Right kidney (tissue), 1 donor: ENCODE results near the gene GPC6.
A peak's percentile ranks its signal among the peaks of the same experiment; 100 is the strongest.

Source experiments
- DNase-seq: peaks from one replicate; pipeline ENCODE4 v3.0.0-alpha.2; 2016

Gene GPC6

DNA sequence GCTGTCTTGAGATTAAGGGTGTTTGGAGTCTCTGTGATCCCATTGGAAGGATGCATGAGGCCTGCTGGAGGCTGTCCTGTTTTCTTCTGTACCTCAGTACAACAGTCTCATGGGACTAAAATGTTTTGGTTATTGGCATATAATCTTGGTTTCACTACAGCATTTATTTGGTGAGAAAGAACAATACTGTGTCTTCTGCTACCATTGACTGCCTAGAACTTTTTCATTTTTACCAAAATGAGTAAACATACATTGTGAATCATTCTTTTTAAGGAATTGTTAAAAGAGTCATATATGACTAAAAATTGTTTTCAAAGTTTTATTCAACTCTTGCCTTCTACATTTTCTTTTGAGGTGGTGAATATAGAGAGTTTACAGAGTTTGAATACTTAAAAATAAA is 459.8 kb downstream of the GPC6 start:
- DNase-seq: no peak

DNA sequence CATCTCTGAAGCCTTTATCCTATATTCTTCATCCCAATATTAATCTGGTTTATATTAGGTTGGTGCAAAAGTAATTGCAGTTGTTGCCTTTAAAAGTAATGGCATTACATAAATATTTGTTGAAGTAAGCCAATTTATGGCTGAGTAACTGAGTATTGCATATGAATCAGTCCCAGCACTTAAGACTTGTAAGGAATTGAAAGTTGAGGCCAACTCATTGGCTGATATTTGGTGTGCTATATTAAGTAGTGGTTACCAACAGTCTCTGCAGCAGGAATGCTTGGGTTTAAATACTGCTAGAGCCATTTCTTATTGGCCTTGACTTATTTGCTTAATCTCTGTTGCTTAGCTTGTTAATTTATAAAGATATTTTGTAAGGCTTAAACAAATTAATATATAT is 460.7 kb downstream of the GPC6 start:
- no peak for DNase-seq

DNA sequence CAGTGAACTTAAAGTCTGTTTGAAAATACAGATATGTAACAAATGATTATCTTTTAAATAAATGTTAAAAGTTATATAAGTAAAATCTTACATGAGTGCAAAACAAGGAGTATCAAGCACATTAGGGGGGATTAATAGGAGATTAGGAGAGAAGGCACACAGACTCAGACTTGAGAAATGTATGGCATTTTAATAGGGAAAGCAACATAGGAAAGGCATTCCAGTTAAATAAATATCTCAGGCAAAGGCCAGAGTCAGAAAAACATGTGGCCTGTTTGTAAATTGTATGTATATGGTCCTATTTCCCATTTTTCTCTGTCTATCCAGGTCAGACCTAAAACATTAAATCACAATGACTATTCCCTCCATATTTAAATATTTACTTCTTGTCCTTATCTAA is 462.7 kb downstream of the GPC6 start:
- no peak for DNase-seq

DNA sequence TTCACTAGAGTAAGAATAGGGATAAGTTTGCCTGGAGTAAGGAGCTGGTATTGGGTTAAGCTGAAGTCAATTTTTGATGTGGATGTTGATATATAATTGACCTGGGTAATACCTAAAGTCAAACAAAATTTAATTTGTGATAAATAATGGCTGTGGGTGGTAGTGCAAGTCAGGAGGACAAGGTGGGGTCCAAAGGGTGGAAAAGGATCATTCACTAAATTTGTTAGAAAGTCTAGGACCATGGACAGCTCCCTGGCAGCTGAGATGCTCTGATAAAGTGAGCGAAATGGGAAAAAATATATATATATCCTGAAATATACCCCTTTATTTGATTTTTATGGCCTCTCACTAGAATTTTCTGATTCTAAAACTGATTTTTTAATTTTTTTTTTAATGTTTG is 463.5 kb downstream of the GPC6 start:
- DNase-seq: peak; percentile 10

DNA sequence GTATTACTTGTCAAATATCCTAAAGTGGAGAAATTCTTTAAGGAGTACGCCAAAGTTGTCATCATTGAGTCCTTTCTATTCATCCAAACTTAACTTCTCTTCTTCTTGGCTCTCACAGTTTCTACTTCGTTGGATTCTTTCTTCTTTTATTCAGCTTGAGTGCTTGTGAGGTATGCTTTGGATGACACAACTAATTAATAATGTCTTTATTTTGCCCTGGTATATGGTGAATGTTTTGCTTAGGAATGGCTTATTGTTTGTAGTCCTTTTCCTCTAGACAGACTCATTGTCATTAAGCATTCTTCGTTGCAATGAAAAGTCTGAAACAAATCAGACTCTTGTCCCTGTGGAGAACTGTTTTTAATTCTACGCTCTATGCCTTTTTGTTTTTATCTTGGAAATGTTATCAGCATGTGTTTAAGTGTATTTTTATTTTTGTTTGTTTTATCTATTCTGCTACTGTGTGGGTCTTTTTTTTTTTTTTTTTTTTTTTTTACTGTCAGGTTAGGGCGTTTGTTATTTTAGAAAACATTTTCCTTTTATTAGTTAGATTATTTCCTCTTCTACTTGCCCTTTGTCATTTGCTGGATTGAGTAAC is 471.5 kb downstream of the GPC6 start:
- no peak for DNase-seq

DNA sequence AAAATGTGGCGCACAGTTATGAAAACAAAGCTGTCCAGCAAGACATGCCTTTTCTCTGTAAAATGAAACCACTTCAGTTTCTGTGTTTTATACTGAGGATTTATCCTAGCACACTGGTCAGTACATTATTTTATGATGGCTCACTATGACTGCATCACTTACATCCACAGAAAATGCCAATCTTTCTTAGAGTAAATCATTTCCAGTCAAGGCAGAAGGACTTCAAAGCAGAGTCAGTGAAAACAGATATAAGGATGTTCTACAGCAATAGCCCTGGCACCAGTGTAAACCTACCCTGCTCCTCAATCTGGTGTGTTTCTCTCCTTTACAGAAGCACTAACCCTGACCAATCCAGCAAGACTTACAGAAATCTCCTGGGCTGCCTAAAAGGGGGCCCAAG is 473.5 kb downstream of the GPC6 start:
- no peak for DNase-seq

DNA sequence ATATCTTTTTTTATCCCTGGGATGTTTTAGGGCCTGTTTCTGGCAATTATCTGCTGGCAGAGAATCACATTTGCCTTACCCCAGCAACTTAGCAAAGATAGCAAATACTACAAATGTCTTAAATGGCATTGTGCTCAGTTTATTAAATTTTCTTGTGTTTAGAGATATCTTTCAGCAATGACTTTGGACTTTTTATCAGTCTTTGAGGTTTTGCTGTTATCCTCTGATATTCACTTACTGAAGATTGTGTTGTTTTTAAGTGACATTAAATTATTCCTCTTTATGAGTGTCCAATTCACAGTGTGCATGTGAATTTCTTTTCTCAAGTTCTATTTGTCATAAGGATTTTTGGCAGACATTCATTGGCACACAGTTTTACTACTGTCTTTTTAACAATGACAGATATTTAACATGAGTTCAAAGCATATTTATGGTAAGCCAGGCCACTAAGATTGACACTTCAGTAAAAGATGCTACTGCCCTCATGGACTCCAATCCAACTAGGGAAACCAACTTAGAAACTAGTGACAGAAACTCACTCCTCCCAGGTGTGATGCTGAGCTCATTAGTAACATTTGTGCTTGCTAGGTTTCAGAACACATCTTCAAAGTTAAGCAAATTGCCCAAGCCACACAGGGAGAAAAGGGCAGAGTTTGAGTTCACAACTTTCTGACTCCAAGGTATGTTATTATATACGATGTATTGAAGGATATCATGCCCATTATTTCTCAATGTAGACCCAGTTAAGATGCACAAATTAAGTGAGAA is 481.9 kb downstream of the GPC6 start:
- no peak for DNase-seq

DNA sequence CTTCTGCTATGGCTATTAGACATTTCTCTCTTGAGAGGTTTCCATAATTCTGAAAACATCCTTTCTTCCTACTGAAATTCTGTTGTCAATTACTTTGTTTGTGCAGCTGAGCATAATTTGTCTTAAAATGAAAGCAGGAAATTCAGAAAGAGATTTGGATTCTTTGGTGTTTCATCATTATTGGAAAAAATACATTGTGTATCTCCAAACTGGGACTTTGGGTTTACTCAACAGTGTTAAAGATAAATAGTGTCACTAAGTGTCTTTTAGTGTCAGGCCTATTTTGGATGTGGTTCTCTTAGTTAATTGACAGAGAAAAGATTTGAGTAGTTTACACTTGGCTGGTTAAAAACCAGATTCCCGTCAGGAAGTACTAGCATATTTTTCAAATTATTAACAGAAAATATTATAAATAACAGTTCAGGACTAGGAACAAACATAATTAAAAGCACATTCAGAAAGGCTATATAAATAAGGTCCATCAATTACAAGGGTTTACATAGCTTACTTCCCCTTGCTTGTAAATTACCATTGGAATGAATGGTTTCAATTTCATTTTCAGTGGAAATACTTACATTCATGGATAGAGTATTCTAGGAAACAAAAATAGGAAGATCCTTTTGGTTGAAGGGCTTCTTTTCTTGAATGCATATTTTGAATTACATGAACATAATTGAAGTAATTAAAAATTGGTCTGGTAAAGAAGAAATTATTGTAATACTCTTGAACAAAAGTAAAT is 483.1 kb downstream of the GPC6 start:
- DNase-seq: peak; percentile 3

DNA sequence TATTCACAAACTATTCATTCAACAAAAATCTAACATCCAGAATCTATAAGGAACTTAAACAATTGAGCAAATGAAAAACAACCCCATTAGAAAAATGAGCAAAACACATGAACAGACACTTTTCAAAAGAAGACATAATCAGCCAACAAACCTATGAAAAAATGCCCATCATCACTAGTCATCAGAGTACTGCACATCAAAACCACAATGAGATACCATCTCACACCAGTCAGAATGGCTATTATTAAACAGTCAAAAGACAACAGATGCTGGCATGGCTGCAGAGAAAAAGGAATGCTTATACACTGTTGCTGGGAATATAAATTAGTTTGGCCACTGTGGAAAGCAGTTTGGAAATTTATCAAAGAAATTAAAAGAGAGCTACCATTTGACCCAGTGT is 487.6 kb downstream of the GPC6 start:
- no peak for DNase-seq

DNA sequence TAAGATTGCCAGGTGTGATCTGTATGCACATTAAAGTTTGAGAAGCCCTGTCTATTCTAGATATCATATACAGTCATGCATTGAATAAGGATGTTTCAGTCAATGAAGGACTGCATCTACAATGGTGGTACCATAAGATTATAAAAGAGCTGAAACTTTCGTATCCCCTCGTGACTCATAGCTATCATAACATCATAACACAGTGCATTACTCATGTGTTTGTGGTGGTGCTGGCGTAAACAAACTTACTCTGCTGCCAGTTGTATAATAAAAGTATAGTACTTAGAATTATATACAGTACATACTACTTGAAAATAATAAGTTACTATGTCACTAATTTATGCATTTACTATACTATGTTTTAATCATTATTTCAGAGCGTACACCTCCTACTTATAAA is 489.3 kb downstream of the GPC6 start:
- no peak for DNase-seq

DNA sequence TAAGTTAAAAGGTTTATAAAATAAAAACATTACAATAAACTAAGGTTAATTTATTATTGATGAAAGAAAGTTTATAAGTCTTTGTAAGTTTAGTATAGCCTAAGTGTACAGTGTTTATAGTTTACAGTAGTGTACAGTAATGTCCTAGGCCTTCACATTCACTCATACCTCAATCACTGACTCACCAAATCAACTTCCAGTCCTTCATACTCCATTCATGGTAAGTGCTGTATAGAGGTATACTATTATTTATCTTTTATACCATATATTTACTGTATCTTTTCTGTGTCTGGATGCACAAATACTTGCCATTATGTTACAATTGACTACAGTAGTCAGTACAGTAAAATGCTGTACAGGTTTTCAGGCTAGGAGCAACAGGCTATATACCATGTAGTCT is 490.0 kb downstream of the GPC6 start:
- DNase-seq: no peak

DNA sequence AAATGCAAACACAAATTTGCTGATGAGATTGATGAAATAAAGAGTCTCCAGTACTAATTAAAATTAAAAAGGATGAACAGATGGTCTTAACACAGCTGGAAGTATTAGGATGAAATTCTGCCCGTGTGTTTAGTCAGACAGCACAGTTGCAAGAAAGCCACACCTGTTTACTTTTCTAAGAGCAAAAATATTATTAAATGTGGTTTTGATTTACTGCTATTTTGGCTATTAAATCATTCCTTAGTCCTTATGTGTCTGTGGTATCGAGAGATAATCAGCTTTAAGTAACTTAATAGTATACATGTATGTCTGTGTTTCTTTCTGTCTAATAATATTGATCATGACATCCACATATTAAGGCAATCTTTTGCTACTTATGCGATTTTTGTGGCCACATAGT is 494.9 kb downstream of the GPC6 start:
- no peak for DNase-seq

DNA sequence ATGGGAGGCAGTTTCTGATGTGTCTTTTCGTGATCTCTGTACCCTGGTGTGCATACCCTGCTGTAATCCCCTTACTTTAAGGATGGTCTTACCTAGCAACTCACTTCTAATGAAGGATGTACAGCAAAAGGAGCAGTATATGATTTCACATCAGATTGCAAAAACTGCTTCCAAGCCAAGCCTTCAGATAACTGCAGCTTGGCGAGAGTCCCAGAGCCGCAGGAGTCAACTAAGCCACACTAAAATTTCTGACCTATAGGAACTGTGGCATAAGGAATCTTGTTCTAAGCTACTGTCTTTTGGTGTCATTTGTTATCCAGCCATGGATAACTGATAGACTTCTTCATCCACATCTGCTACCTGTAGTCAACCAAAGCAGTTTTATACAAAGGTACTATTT is 496.7 kb downstream of the GPC6 start:
- DNase-seq: no peak

DNA sequence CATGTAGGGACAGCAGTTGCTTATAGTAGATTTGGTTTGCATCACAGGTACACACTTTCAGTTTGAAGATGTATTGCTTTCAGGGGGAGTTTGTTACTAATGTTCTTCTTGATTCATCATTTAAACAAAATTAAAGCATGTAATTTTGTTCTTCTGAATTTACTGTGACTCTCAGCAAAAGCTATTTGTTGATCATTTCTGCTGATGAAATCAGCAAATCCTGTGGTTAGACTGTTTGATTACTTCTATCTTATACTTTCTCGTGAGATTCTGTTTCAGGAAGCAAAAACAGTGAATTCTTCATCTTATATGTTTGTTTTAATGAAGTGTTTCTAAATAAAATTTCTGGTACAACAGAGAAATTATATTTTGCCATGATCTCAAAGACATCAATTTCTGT is 497.6 kb downstream of the GPC6 start:
- DNase-seq: no peak

DNA sequence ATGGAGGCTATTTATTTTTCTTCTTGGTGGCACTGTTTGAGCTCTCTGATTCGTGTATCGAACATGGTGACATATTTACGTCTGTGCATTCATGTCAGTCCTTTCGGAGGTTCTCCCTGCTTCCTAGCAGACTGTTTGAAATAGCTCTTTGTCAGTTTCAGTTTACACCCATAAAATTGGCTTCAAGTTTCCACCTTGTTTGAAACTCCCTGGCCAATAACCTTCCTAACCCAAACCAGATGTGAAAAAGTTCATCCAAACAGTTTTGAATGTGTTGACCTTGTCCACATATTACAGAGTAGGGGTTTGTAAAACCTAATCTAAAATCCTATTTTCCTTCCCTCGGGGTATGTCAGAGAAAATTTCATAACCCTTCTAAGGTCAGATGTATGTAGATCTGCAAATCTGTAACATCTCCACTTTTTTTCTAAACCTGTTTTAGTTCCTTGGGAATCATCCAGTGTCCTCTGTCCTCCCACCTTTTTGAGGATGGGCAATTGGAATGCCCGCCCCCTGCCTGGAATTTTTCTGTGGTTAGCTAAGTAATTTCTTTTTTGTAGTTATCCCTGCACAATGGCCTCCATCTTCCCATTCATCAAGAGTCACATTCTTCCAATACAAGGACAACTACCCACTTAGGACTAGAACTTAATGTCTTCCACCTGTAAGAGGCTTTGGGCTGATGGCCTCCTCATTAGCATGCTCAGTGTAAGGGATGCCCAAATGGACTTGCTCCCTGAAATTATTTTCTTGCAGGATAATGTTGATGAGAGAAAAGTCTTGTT is 499.8 kb downstream of the GPC6 start:
- no peak for DNase-seq

DNA sequence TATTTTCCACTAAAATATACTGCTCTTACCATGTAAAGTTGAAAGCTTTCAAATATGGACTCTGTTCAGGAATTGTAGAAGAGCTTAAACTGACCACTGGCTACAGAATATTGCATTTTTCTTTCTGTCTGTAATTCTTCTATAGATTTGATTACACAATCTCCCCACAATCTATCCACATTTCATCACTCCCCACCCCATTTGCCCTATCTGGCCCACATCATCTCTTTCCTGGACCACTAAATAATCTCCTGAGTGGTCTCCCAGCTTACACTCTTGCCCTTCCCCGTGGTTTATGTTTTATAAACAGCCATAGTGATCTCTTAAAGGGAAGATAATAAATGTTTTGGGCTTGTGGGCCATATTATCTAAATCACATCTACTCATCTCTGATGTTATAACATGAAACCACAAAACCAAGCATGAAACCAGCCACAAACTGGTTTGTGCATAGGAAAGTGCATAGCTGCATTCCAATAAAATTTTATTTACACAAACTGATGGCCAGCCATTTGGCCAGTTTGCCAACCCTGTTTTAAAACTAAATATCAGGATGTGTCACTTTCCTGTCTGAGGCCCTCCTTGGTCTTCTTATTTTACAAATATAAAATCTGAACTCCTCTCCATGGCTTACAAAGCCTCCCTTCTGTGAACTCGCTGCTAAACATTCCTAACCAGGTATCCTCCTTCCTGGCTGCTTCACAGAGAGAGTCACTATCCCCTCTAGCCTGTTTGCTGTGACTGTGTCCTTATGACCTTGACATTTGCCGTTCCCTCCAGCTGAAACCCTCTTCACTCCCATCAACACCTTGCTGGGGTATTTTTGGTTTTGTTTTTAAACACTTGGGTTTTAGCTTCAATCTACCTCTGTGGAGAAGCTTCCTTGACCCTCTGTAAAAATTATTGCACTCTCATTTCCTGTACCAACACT is 500.9 kb downstream of the GPC6 start:
- DNase-seq: no peak

DNA sequence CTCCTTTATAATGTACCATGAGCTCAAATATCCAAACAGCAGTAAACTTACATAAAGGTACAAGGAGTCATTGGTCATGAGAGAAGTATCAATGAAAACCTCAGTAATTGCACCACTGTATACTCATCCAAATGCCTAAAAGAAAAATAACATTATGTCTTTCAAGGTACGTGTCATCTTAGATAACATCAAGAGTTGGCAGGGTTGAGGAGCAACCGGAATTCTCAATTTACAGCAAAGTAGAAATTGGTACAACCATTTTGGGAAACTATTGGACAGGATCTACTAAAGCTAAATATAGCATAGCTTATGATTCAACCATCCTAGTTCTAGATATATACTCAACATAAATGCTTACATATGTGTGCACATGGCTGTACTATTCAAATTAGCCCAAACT is 502.8 kb downstream of the GPC6 start:
- DNase-seq: no peak

DNA sequence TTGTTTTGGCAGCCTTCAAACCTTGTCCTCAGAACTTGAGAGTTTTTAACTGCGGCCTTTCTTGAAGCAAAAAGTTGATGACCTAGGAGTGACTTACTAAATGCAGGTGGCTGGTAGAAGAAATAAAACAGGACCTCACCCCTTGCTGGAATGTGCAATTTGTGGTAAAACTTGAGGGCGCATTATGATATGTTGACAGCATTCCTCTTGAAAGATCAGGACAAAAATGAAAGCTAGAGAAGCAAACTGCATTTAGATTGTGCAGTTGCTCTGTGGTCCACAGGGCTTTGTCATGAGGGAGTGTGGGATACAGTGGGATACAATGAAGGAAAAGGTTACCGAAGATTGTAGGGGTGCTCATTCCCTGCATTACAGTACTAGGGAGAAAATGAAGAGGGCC is 504.2 kb downstream of the GPC6 start:
- no peak for DNase-seq

DNA sequence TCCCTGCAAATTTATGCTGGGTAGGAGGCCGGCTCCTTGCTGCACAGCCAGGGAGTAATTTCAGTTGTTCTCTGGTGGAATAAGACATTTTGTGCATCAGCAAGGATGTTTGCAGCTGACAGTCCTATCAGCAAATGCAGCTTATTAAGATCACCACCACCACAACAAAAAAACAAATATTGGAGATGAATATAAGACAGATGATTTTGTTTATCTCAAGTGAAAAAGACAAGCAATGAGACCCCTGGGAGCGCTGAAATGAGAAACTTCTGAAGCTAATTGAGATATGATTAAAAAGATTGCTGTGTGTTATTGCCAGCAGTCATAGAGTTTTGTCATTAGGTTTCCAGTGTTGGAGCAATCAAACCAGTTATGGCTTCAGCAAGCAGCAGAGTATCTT is 505.6 kb downstream of the GPC6 start:
- DNase-seq: no peak

DNA sequence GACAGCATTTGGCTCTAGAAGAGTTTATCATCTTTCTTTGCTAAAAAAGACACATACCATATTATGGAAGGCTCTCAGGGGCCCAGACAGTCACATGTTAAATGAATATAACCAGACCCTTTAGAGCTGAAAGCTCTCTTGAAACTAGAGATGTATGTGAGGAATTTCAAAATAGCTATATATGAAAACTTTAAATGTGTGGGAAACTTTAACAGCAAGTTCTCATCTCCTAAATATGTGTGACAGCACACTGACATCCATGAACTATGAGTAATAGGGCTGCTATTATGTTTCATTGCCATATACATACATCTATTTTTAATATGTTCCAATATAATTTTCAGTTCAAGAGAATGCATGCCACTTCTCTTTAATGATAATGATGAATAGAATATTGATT is 509.5 kb downstream of the GPC6 start:
- no peak for DNase-seq

DNA sequence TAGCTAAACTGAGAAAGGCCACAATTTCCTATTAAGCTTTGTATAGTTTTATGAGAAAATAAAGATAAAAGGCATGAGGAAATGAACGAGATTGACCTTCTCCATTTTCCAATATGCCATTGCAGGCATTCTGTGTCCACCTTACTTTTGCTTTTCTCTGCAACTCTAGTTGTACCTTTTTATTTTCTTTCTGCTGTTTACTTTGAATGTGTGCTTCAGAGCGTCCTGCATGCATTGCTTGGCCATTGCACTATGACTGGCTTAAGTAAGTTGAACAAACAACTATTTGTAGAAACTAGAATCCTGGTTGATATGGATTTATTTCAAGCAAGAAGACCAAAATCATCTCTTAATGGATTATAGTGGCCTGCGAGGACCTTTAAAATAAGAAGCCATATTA is 510.3 kb downstream of the GPC6 start:
- DNase-seq: no peak

DNA sequence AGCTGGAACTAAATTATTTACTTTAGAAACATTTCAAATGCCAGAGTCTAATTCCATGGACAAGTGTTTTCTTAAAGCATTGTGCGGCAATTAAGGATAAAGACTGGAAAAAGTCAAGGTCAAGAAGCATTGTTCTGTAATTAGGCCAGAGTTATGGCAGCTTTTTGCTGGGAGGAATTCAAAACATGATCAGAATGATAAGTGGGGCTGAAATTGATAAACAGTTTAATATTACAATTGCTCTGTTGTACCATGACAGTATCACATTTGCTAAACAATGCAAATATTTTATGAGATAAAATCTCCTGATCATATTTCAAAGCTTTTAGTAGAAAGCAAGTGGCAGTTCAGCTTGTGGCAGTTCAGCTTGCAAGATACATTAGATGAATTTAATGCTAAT is 513.7 kb downstream of the GPC6 start:
- no peak for DNase-seq
